H1 (cell line): ENCODE measurements around the gene PGLYRP2.

Source experiments
- ASH2L ChIP-seq: fragments of 200-600, 300-600 bp; sonication (generic); IDR thresholded peaks from one replicate; pipeline ENCODE4 v1.7.1; 2017; ENCODE audit warnings: low read length
- BRCA1 ChIP-seq: IDR thresholded peaks from 2 replicates; pipeline ENCODE4 v1.6.1; 2012; ENCODE audit warnings: low read depth, low read length, improper control_type of control experiment
- EP300 ChIP-seq, 2 experiments: IDR thresholded peaks; 1 replicate in 1 of 2; 2 replicates in 1 of 2; pipeline ENCODE4 v1.6.1; 2011 to 2012; ENCODE audit warnings: low read depth in 2 of 2, low read length in 2 of 2, mild to moderate bottlenecking in 2 of 2, borderline replicate concordance in 1 of 2, inconsistent platforms in 1 of 2, moderate library complexity in 1 of 2
- JUN ChIP-seq: IDR thresholded peaks from 2 replicates; pipeline ENCODE4 v1.6.1; 2011; ENCODE audit warnings: low read depth, mild to moderate bottlenecking, improper control_type of control experiment, low read length
- POLR2A ChIP-seq, 2 experiments: IDR thresholded peaks; 1 replicate in 1 of 2; 2 replicates in 1 of 2; pipeline ENCODE4 v1.6.1; 2011; ENCODE audit warnings: low read depth in 2 of 2, low read length in 2 of 2, mild to moderate bottlenecking in 2 of 2; ENCODE audit errors: control extremely low read depth in 1 of 2
- POLR2AphosphoS5 ChIP-seq: IDR thresholded peaks from 2 replicates; pipeline ENCODE4 v1.6.1; 2011; ENCODE audit warnings: low read depth, low read length
- SUZ12 ChIP-seq: fragments of 200-600 bp; sonication (generic); IDR thresholded peaks from 2 replicates; pipeline ENCODE4 v1.6.1; 2012; ENCODE audit warnings: mild to moderate bottlenecking, inconsistent platforms, low read length, moderate library complexity, mixed read lengths
- TBP ChIP-seq: IDR thresholded peaks from 2 replicates; pipeline ENCODE4 v1.6.1; 2011; ENCODE audit warnings: low read depth, low read length, improper control_type of control experiment
- TF ChIP-seq, protein P1 (sequence below), 3 experiments: IDR thresholded peaks; 1 replicate in 2 of 3; 2 replicates in 1 of 3; pipeline versions ENCODE4 v1.5.1 to v1.6.1; 2011; ENCODE audit warnings: low read length in 3 of 3, mild to moderate bottlenecking in 3 of 3, inconsistent platforms in 2 of 3, low read depth in 1 of 3, moderate library complexity in 1 of 3; ENCODE audit not compliant: insufficient read depth in 1 of 3; ENCODE audit errors: control extremely low read depth in 1 of 3
- TF ChIP-seq, protein P2 (sequence below): IDR thresholded peaks from 2 replicates; pipeline ENCODE4 v1.6.1; 2011; ENCODE audit warnings: low read length, improper control_type of control experiment

- TF ChIP-seq POLR2AphosphoS5 (no peak), SUZ12 (no peak), TBP (no peak), ASH2L (no peak), POLR2A (IDR thresholded peaks at IDR 0.05; ENCODE audit: control extremely low read depth in 1 of 2, low read depth in 2 of 2, low read length in 2 of 2) (no peak), EP300 (IDR thresholded peaks at IDR 0.05; ENCODE audit: borderline replicate concordance in 1 of 2, low read depth in 2 of 2, low read length in 2 of 2) (no peak), BRCA1 (no peak), JUN (no peak)
- TF ChIP-seq, protein P1, sequence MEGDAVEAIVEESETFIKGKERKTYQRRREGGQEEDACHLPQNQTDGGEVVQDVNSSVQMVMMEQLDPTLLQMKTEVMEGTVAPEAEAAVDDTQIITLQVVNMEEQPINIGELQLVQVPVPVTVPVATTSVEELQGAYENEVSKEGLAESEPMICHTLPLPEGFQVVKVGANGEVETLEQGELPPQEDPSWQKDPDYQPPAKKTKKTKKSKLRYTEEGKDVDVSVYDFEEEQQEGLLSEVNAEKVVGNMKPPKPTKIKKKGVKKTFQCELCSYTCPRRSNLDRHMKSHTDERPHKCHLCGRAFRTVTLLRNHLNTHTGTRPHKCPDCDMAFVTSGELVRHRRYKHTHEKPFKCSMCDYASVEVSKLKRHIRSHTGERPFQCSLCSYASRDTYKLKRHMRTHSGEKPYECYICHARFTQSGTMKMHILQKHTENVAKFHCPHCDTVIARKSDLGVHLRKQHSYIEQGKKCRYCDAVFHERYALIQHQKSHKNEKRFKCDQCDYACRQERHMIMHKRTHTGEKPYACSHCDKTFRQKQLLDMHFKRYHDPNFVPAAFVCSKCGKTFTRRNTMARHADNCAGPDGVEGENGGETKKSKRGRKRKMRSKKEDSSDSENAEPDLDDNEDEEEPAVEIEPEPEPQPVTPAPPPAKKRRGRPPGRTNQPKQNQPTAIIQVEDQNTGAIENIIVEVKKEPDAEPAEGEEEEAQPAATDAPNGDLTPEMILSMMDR (IDR thresholded peaks at IDR 0.05; ENCODE audit: control extremely low read depth in 1 of 3, insufficient read depth in 1 of 3, low read depth in 1 of 3, low read length in 3 of 3) = no peak
- TF ChIP-seq, protein P2, sequence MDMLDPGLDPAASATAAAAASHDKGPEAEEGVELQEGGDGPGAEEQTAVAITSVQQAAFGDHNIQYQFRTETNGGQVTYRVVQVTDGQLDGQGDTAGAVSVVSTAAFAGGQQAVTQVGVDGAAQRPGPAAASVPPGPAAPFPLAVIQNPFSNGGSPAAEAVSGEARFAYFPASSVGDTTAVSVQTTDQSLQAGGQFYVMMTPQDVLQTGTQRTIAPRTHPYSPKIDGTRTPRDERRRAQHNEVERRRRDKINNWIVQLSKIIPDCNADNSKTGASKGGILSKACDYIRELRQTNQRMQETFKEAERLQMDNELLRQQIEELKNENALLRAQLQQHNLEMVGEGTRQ = no peak
Observed at GRCh38 chr19:15471639-15472101, 7.6 kb downstream of the PGLYRP2 start.
